Endothelial cell of umbilical vein (primary cell): ENCODE results near the gene CCR1. TPM values are rescaled to one million over a fixed set of nuclear protein-coding genes. Genes with fewer than 3 reads are reported as not detected.

Experiments used
- BruUV-seq: library from RNA; stranded (reverse); fragments of 400-500 nt; replicated peaks from 2 replicates; lab custom pipeline; 2021; lab: Mats Ljungman, UMichigan
- CTCF ChIA-PET: fragments of 300-600, 350-600 bp; sonication (Branson Sonifier 250); formaldehyde crosslinking; loops from one replicate; lab custom pipeline; 2021; ENCODE audit warnings: antibody characterized with exemption, inconsistent platforms; lab: Charles Lee
- POLR2A ChIA-PET: fragments of 300-600, 350-600 bp; sonication (Branson Sonifier 250); formaldehyde crosslinking; loops from one replicate; lab custom pipeline; 2021; ENCODE audit warnings: antibody characterized with exemption, inconsistent platforms; lab: Charles Lee
- DNase-seq: peaks from one replicate; pipeline ENCODE4 v3.0.0-alpha.2; 2011; ENCODE audit warnings: low read depth, low spot score
- FAIRE-seq: peaks from 2 replicates; lab custom pipeline; 2011; peaks lifted over from hg19 to GRCh38; lab: Jason Lieb, UNC
- H2AFZ ChIP-seq: 2 replicates; pipeline ENCODE4 v1.6.0; 2012; ENCODE audit warnings: low read depth, low read length, control low read depth, inconsistent platforms
- H3K27ac ChIP-seq: 2 replicates; pipeline ENCODE4 v1.5.1; 2011; ENCODE audit warnings: low read depth, mild to moderate bottlenecking, control low read depth, low read length, moderate library complexity; ENCODE audit not compliant: insufficient read depth
- H3K27me3 ChIP-seq, 2 experiments: 2 replicates each; pipeline versions ENCODE4 v1.6.0 to v1.6.1; 2011; ENCODE audit warnings: low read length in 2 of 2, mixed read lengths in 1 of 2; ENCODE audit not compliant: control insufficient read depth in 2 of 2, insufficient read depth in 2 of 2
- H3K36me3 ChIP-seq, 2 experiments: 2 replicates in 1 of 2; 3 replicates in 1 of 2; pipeline ENCODE4 v1.5.1; 2011; ENCODE audit warnings: low read length in 2 of 2, mild to moderate bottlenecking in 1 of 2, moderate library complexity in 1 of 2; ENCODE audit not compliant: control insufficient read depth in 2 of 2, insufficient read depth in 2 of 2; ENCODE audit errors: extremely low read depth in 1 of 2
- H3K4me1 ChIP-seq: 3 replicates; pipeline ENCODE4 v1.5.1; 2011; ENCODE audit warnings: mild to moderate bottlenecking, low read length; ENCODE audit not compliant: control insufficient read depth, insufficient read depth; ENCODE audit errors: extremely low read depth
- H3K4me2 ChIP-seq: 2 replicates; pipeline ENCODE4 v1.6.1; 2011; ENCODE audit warnings: low read length, control low read depth, mixed read lengths; ENCODE audit not compliant: insufficient read depth
- H3K4me3 ChIP-seq, 3 experiments: fragments of 200-600 bp in 1 of 3; sonication (generic), shearing (Covaris generic) in 1 of 3; replicated peaks in 1 of 3; 2 replicates each; pipeline ENCODE4 v1.5.1; 2011 to 2016; ENCODE audit warnings: control low read depth in 3 of 3, low read length in 3 of 3, mild to moderate bottlenecking in 2 of 3, inconsistent platforms in 1 of 3, low read depth in 1 of 3, moderate library complexity in 1 of 3; ENCODE audit not compliant: insufficient read depth in 1 of 3
- H3K79me2 ChIP-seq: 2 replicates; pipeline ENCODE4 v1.6.0; 2012; ENCODE audit warnings: low read length, inconsistent platforms; ENCODE audit not compliant: control insufficient read depth, insufficient read depth
- H3K9ac ChIP-seq: replicated peaks from 2 replicates; pipeline ENCODE3; 2011; ENCODE audit warnings: low read length, control low read depth; ENCODE audit not compliant: insufficient read depth; ENCODE audit errors: extremely low read depth
- H3K9me1 ChIP-seq: replicated peaks from 3 replicates; pipeline ENCODE4 v1.6.0; 2011; ENCODE audit warnings: mild to moderate bottlenecking, low read length; ENCODE audit not compliant: control insufficient read depth, insufficient read depth; ENCODE audit errors: extremely low read depth
- H3K9me3 ChIP-seq: replicated peaks from 2 replicates; pipeline ENCODE4 v1.5.1; 2012; ENCODE audit warnings: low read length, inconsistent platforms; ENCODE audit not compliant: control insufficient read depth, insufficient read depth
- H4K20me1 ChIP-seq: replicated peaks from 2 replicates; pipeline ENCODE3; 2011; ENCODE audit warnings: mild to moderate bottlenecking, low read length; ENCODE audit not compliant: control insufficient read depth, insufficient read depth; ENCODE audit errors: extremely low read depth
- CTCF ChIP-seq, 2 donors: IDR thresholded peaks; 1 replicate in 1 of 2; 2 replicates in 1 of 2; pipeline ENCODE4 v1.5.1; 2011; ENCODE audit warnings: low read length in 2 of 2, mild to moderate bottlenecking in 2 of 2, moderate library complexity in 2 of 2, control low read depth in 1 of 2, inconsistent platforms in 1 of 2, low read depth in 1 of 2; ENCODE audit not compliant: insufficient read depth in 1 of 2; ENCODE audit errors: extremely low read depth in 1 of 2
- EZH2 ChIP-seq: IDR thresholded peaks from 2 replicates; pipeline ENCODE4 v1.6.1; 2012; ENCODE audit warnings: borderline replicate concordance, low read depth, mild to moderate bottlenecking, moderate library complexity, low read length, inconsistent platforms; ENCODE audit not compliant: severe bottlenecking
- FOS ChIP-seq: IDR thresholded peaks from 2 replicates; pipeline ENCODE4 v1.6.1; 2011; ENCODE audit warnings: mild to moderate bottlenecking, low read length, moderate library complexity, borderline replicate concordance; ENCODE audit not compliant: insufficient read depth
- GATA2 ChIP-seq: IDR thresholded peaks from 2 replicates; pipeline ENCODE4 v1.7.0; 2011; ENCODE audit warnings: low read depth, mild to moderate bottlenecking, moderate library complexity, mixed read lengths, low read length; ENCODE audit not compliant: insufficient read length, insufficient read depth
- JUN ChIP-seq: IDR thresholded peaks from 2 replicates; pipeline ENCODE4 v1.6.1; 2011; ENCODE audit warnings: borderline replicate concordance, low read depth; ENCODE audit not compliant: insufficient read length, insufficient read depth
- MAX ChIP-seq: IDR thresholded peaks from 2 replicates; pipeline ENCODE4 v1.6.1; 2011; ENCODE audit not compliant: insufficient read depth, insufficient read length
- MYC ChIP-seq: IDR thresholded peaks from one replicate; pipeline ENCODE4 v1.6.1; 2011; ENCODE audit warnings: mild to moderate bottlenecking, low read depth, low read length
- POLR2A ChIP-seq: IDR thresholded peaks from 2 replicates; pipeline ENCODE4 v1.6.1; 2012; ENCODE audit warnings: low read depth, mild to moderate bottlenecking, control low read depth, low read length
- POLR2AphosphoS5 ChIP-seq: IDR thresholded peaks from 2 replicates; pipeline ENCODE4 v1.6.1; 2012; ENCODE audit warnings: low read depth, mild to moderate bottlenecking, control low read depth, low read length, moderate library complexity; ENCODE audit not compliant: insufficient read depth
- dilution Hi-C: fragments of 300-500 bp; cut with MboI; formaldehyde crosslinking; loops from one replicate; pipeline ENCODE4 v1.15.0; 2019; ENCODE audit warnings: low sequenced_read_pairs; ENCODE audit not compliant: extremely low pct_ligation_motif_present
- intact Hi-C: fragments of 100-400 bp; cut with micrococcal nuclease; formaldehyde crosslinking; loops from one replicate; pipeline ENCODE4 v1.10.0; 2022
- polyA plus RNA-seq, 4 experiments: library from polyadenylated mRNA; depleted of rRNA in 3 of 4; stranded (reverse) in 3 of 4; unstranded in 1 of 4; fragments of >200 nt; gene quantifications; 2 replicates each; pipeline versions ENCODE4 v1.2.1 to v1.2.3, GENCODE V29; 2011 to 2012; ENCODE audit warnings: missing spikeins in 1 of 4
- total RNA-seq: library from RNA; stranded (reverse); gene quantifications from 2 replicates; pipeline ENCODE4 v1.2.3, GENCODE V29; 2021

CCR1 gene
- total and polyA plus RNA-seq, 2 donors (not counting 3 experiments of a cell fraction or from before 2014, with no cell fraction given): not detected

DNA sequence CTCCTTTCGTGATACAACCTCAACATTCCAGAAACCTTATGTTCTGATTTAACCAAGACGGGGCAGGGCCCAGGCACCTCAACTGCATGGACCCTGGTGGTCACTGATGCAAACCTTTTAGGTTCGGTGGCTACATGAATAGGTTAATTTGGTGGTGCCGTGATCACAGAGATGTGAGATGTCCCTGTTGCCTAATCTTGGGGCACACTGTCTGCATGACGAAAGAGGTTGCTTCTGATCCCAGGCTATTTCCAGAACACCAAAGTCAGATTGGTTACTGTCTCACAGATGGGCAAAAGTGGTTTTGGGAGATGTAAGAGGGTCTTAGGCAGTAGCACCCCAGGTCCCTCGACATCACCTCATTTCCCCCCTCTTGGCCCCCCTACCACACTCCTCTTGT lies 4.0 kb upstream of the CCR1 start:
- H3K9me3 ChIP-seq: no peaks in the 10 kb centered on the region
- no peaks in the 10 kb centered on the region for H3K9me1 ChIP-seq
- CTCF ChIA-PET: no interaction called here
- H3K27ac ChIP-seq: no peak overlapping the region
- POLR2A ChIA-PET: no interaction called here
- no peaks in the 10 kb centered on the region for H3K79me2 ChIP-seq
- no peak overlapping the region for H3K4me2 ChIP-seq
- no peaks in the 10 kb centered on the region for H4K20me1 ChIP-seq
- no peak overlapping the region for H2AFZ ChIP-seq
- H3K9ac ChIP-seq: no peak overlapping the region
- TF ChIP-seq GATA2 (no peak), FOS (no peak), POLR2AphosphoS5 (no peak), MYC (no peak)
- H3K4me3 ChIP-seq: no peak overlapping the region
- H3K27me3 ChIP-seq: no peaks in the 10 kb centered on the region
- H3K36me3 ChIP-seq: no peaks in the 10 kb centered on the region
- DNase-seq (no peak), FAIRE-seq (no peak)
- intact Hi-C loops: loop anchor here (10.0 kb wide), 1 partner anchor 213 kb away; no protein-coding TSS in a partner anchor
- H3K4me1 ChIP-seq: no peaks in the 10 kb centered on the region
- BruUV-seq: no TSS peak
- dilution Hi-C loops: no loop called here

DNA sequence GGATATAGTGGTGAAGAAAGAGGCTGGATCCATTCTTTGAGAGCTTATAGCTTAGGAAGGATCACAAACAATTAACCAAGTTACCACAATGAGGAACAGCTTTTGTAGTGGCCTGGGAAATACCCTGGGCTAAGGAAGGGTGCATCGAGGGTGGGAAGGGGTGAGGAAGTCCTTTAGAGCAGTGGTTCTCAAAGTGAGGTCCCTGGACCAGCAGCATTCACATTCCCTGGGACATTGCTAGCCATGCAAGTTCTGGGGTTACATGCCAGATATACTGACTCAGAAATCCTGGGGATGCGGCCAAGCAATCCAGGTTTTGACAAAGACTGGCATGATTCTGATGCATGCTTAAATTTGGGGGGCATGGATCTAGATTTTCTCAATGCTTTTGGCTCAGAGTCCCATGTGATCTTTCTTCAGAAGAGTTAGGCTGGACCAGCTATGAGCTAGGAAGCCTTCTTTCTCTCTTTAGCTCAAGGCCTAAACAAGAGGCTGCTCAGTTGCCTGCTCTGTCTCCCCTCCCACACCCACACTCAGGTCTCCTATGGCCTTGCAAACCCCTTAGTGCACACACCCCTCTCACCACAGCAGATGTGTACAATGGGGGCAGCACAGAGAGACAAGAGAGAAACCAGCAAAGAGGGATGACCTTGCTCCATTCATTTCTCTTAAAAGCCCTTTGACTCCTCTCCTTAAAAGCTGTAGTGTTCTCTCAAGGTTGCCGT lies 1.8 kb upstream of the CCR1 start:
- no peak overlapping the region for H3K9ac ChIP-seq
- no TSS peak for BruUV-seq
- no peak overlapping the region for H3K4me3 ChIP-seq
- no peak overlapping the region for H3K4me2 ChIP-seq
- no peaks in the 10 kb centered on the region for H3K9me1 ChIP-seq
- no peaks in the 10 kb centered on the region for H3K36me3 ChIP-seq
- TF ChIP-seq JUN: no peak
- TF ChIP-seq POLR2A: no peak
- TF ChIP-seq MAX: no peak
- no peak for TF ChIP-seq MYC
- TF ChIP-seq CTCF (IDR thresholded peaks at IDR 0.05; ENCODE audit: extremely low read depth in 1 of 2, insufficient read depth in 1 of 2, low read depth in 1 of 2, low read length in 2 of 2): no peak
- TF ChIP-seq EZH2: no peak
- TF ChIP-seq GATA2: no peak
- no peak for TF ChIP-seq FOS
- TF ChIP-seq POLR2AphosphoS5: no peak
- H3K27me3 ChIP-seq: no peaks in the 10 kb centered on the region
- H3K27ac ChIP-seq: no peak overlapping the region
- POLR2A ChIA-PET: no interaction called here
- dilution Hi-C loops: no loop called here
- CTCF ChIA-PET: no interaction called here
- FAIRE-seq (no peak), DNase-seq (no peak)
- intact Hi-C loops: loop anchor here (10.0 kb wide), 1 partner anchor 215 kb away; no protein-coding TSS in a partner anchor
- no peaks in the 10 kb centered on the region for H4K20me1 ChIP-seq
- H3K9me3 ChIP-seq: no peaks in the 10 kb centered on the region
- no peaks in the 10 kb centered on the region for H3K79me2 ChIP-seq
- no peak overlapping the region for H2AFZ ChIP-seq
- H3K4me1 ChIP-seq: no peaks in the 10 kb centered on the region
